A673 (cell line): ENCODE results near the gene FAM168A. TPM values are rescaled to one million over a fixed set of nuclear protein-coding genes. Genes with fewer than 3 reads are reported as not detected.

Experiments
- BruUV-seq: library from RNA; stranded (reverse); fragments of 400-500 nt; replicated peaks from 2 replicates; lab custom pipeline; 2021; lab: Mats Ljungman, UMichigan
- CTCF ChIA-PET: fragments of 300-600 bp; sonication (Branson Sonifier 250); formaldehyde crosslinking; loops from one replicate; lab custom pipeline; 2022; ENCODE audit warnings: antibody characterized with exemption; lab: Charles Lee
- POLR2A ChIA-PET: fragments of 300-600 bp; sonication (Branson Sonifier 250); formaldehyde crosslinking; loops from one replicate; lab custom pipeline; 2022; ENCODE audit warnings: antibody characterized with exemption; ENCODE audit not compliant: low non-redundant PET; lab: Charles Lee
- DNase-seq: peaks from one replicate; pipeline ENCODE4 v3.0.0-alpha.2; 2015; ENCODE audit warnings: low spot score
- H3K27ac ChIP-seq: fragments of 200-600 bp; sonication (generic); 2 replicates; pipeline ENCODE4 v1.5.1; 2016; ENCODE audit warnings: mixed run types, low read depth, mild to moderate bottlenecking, mixed read lengths, antibody characterized with exemption, low read length; ENCODE audit not compliant: poor library complexity, severe bottlenecking
- H3K27me3 ChIP-seq: fragments of 200-600 bp; sonication (generic); replicated peaks from 2 replicates; pipeline ENCODE4 v1.6.1; 2017; ENCODE audit warnings: mixed run types, low read depth, mild to moderate bottlenecking, mixed read lengths, antibody characterized with exemption, low read length; ENCODE audit not compliant: insufficient read depth, poor library complexity
- H3K36me3 ChIP-seq: fragments of 200-600 bp; sonication (generic); 2 replicates; pipeline ENCODE4 v1.6.1; 2016; ENCODE audit warnings: mixed run types, mild to moderate bottlenecking, mixed read lengths, antibody characterized with exemption, low read length; ENCODE audit not compliant: insufficient read depth, poor library complexity, severe bottlenecking
- H3K4me1 ChIP-seq: fragments of 200-600 bp; sonication (generic); 2 replicates; pipeline ENCODE4 v1.6.1; 2017; ENCODE audit warnings: mixed run types, mild to moderate bottlenecking, mixed read lengths, antibody characterized with exemption, low read length; ENCODE audit not compliant: insufficient read depth, poor library complexity, severe bottlenecking
- H3K4me3 ChIP-seq: fragments of 200-600 bp; sonication (generic); 2 replicates; pipeline ENCODE4 v1.5.1; 2016; ENCODE audit warnings: low read depth, mixed run types, mild to moderate bottlenecking, mixed read lengths, low read length; ENCODE audit not compliant: poor library complexity, severe bottlenecking
- H3K9me3 ChIP-seq: fragments of 200-600 bp; sonication (generic); 2 replicates; pipeline ENCODE4 v1.6.1; 2016; ENCODE audit warnings: mixed run types, low read depth, mild to moderate bottlenecking, mixed read lengths, antibody characterized with exemption, low read length; ENCODE audit not compliant: poor library complexity, severe bottlenecking
- EZH2 ChIP-seq: fragments of 200-600 bp; sonication (generic); IDR thresholded peaks from 2 replicates; pipeline ENCODE4 v1.6.1; 2017; ENCODE audit warnings: borderline replicate concordance, low read depth, mild to moderate bottlenecking, mixed read lengths, antibody characterized with exemption, low read length; ENCODE audit not compliant: poor library complexity, severe bottlenecking
- intact Hi-C: fragments of 100-400 bp; cut with micrococcal nuclease; formaldehyde crosslinking; loops from one replicate; pipeline ENCODE4 v1.10.0; 2022; ENCODE audit not compliant: unreplicated experiment
- total RNA-seq: library from RNA; stranded (reverse); gene quantifications from 2 replicates; pipeline ENCODE4 v1.2.3, GENCODE V29; 2021
- TF ChIP-seq, protein P1 (sequence below): fragments of 300-800, 200-600 bp; sonication (generic); conservative IDR thresholded peaks from 2 replicates; pipeline ENCODE4 v1.5.1; 2017; ENCODE audit warnings: low read depth, mild to moderate bottlenecking, antibody characterized with exemption, low read length, moderate library complexity, mixed read lengths

FAM168A gene
- total RNA-seq, 1 experiment from 2014 or later = 46.1 TPM

DNA sequence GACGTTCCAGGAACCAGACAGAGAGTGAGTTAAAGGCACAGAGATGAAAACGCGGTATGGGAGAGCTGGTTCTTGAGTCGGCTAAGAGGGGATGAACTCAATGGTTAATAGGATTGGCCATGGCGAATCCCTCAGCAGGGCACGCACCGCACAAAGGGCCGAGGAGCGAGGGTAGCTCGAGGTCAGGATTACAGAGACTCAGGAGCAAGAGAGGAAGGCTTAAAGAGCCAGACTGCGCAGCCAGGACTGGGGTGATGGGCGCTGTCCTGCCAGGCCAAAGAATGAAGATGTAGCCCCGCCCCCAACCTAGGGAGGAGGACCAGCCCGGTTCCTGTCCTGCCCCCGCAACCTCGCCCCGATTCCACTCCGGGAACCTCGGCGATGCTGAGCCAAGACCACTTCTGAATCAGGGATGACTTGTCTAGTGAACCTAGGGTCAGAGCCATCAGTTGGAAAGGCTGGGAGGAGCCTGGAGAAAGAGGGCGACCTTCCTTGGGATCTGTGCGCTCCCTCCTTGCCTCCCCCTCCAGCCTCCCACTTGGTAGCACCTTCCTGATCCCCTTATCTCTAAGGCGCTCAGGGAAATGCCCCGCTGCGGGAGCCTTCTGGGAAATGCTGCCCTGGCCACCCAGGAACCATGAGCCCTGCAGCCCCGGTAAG lies 48.2 kb upstream of the FAM168A start, which contains the start of gene PLEKHB1:
Gene PLEKHB1 (plus strand): TSS at position 610 of the 660 bp plus-strand sequence. CDS start 28 bp downstream, at position 638.
- no peaks in the 10 kb centered on the region for H3K4me1 ChIP-seq
- intact Hi-C loops = no loop called here
- H3K9me3 ChIP-seq = no peaks in the 10 kb centered on the region
- H3K27me3 ChIP-seq = no peaks in the 10 kb centered on the region
- no peak within 1 kb of the TSS for H3K27ac ChIP-seq
- ChIA-PET CTCF (interaction anchor here (1.0 to 1.3 kb wide), 2 partner anchors 14 to 167 kb away, joined by 3 read pairs; no protein-coding TSS in a partner anchor), POLR2A (no interaction called here)
- no peaks in the 10 kb centered on the region for H3K36me3 ChIP-seq
- no peak within 1 kb of the TSS for H3K4me3 ChIP-seq
- TF ChIP-seq, protein P1, sequence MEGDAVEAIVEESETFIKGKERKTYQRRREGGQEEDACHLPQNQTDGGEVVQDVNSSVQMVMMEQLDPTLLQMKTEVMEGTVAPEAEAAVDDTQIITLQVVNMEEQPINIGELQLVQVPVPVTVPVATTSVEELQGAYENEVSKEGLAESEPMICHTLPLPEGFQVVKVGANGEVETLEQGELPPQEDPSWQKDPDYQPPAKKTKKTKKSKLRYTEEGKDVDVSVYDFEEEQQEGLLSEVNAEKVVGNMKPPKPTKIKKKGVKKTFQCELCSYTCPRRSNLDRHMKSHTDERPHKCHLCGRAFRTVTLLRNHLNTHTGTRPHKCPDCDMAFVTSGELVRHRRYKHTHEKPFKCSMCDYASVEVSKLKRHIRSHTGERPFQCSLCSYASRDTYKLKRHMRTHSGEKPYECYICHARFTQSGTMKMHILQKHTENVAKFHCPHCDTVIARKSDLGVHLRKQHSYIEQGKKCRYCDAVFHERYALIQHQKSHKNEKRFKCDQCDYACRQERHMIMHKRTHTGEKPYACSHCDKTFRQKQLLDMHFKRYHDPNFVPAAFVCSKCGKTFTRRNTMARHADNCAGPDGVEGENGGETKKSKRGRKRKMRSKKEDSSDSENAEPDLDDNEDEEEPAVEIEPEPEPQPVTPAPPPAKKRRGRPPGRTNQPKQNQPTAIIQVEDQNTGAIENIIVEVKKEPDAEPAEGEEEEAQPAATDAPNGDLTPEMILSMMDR = no peak
- TF ChIP-seq EZH2 = no peak
- DNase-seq = no peak
- BruUV-seq = no TSS peak

DNA sequence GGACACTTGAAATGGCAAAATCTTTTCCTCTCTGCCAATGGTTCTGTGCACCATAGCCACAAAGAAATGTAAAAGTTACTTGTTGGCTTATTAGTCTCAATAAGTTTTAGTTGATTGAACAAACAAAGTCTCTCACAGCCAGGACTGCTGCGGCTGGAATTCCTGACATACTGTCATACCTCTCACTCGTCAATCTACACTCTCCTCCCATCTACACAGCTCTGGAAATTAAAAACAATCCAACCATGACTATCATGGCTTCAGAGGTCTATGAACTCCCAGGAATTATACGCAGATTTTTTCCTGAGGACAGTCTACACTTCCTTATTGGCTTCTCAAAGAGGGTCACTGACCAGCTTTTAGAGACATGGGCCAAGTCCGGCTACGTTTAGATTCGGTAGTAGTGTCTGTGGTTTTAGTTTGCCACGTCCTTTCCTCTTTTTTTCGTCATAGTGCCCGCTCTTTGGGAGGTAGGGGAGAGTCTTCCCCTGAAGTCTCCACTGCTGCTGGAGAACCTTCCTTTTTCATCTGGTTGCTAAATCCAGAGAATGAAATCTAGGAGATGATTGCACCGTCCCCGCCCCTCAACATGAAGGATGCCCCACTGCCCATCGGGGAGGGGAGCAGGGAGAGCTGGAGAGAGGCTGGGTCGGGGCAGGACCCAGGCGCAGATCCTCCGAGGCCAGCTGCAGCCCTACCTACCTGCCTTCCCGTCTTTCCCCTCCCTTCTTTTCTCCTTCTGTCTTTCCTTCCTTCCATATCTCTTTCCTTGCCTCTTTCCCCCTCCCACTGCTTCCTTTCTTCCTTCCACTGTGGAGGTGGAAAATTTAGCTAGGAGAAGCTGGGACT lies 47.4 kb upstream of the FAM168A start:
- H3K4me1 ChIP-seq = no peaks in the 10 kb centered on the region
- H3K9me3 ChIP-seq = no peaks in the 10 kb centered on the region
- POLR2A ChIA-PET = no interaction called here
- no peak for TF ChIP-seq EZH2
- TF ChIP-seq, protein P1 = no peak
- H3K27me3 ChIP-seq = no peaks in the 10 kb centered on the region
- no peak overlapping the region for H3K4me3 ChIP-seq
- CTCF ChIA-PET = interaction anchor here (1.0 to 1.3 kb wide), 2 partner anchors 15 to 166 kb away, joined by 3 read pairs; no protein-coding TSS in a partner anchor
- H3K36me3 ChIP-seq = no peaks in the 10 kb centered on the region
- BruUV-seq = no TSS peak
- DNase-seq = no peak
- no peak overlapping the region for H3K27ac ChIP-seq
- intact Hi-C loops = no loop called here

DNA sequence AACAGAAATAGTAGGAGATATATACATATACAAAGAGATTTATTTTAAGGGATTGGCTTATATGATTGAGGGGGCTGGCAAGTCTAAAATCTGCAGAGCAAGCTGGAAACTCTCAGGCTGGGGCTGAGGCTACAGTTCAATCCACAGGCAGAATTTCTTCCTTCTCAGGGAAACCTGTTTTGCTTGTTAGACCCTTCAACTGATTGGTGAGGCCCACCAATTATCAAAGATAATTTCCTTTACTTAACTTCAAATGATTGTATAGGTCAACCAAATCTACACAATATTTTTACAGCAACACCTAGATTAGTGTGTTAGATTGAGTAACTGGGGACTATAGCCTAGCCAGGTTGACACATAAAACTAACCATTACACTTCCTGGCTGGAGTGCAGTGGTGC lies 43.8 kb upstream of the FAM168A start:
- intact Hi-C loops = no loop called here
- Histone ChIP-seq H3K4me3 (no peak overlapping the region), H3K27me3 (no peaks in the 10 kb centered on the region), H3K36me3 (no peaks in the 10 kb centered on the region), H3K27ac (no peak overlapping the region), H3K9me3 (no peaks in the 10 kb centered on the region), H3K4me1 (no peaks in the 10 kb centered on the region)
- DNase-seq = no peak
- BruUV-seq = no TSS peak
- ChIA-PET POLR2A (interaction anchor here (0.7 kb wide), 1 partner anchor 372 kb away, joined by 4 read pairs; no protein-coding TSS in a partner anchor), CTCF (no interaction called here)
- TF ChIP-seq, protein P1 = no peak
- no peak for TF ChIP-seq EZH2
